Ishikawa (cell line): ENCODE measurements around the gene OLAH.

Experiments used
- CEBPB ChIP-seq: IDR thresholded peaks from 2 replicates; pipeline ENCODE4 v1.6.1; 2012
- CREB1 ChIP-seq: IDR thresholded peaks from 2 replicates; pipeline ENCODE4 v1.6.1; 2012; ENCODE audit warnings: low read depth
- EP300 ChIP-seq: IDR thresholded peaks from 2 replicates; pipeline ENCODE4 v1.6.1; 2012; ENCODE audit warnings: borderline replicate concordance
- FOXM1 ChIP-seq: IDR thresholded peaks from 2 replicates; pipeline ENCODE4 v1.6.1; 2012; ENCODE audit warnings: low read depth, borderline replicate concordance
- MAX ChIP-seq: IDR thresholded peaks from 2 replicates; pipeline ENCODE4 v1.6.1; 2012
- RAD21 ChIP-seq: IDR thresholded peaks from 2 replicates; pipeline ENCODE4 v1.6.1; 2012; ENCODE audit warnings: low read depth
- REST ChIP-seq: IDR thresholded peaks from 2 replicates; pipeline ENCODE4 v1.6.1; 2012; ENCODE audit warnings: low read depth, mild to moderate bottlenecking
- TCF12 ChIP-seq: IDR thresholded peaks from 2 replicates; pipeline ENCODE4 v1.6.1; 2012; ENCODE audit warnings: low read depth
- TEAD4 ChIP-seq: IDR thresholded peaks from 2 replicates; pipeline ENCODE4 v1.6.1; 2012
- YY1 ChIP-seq: IDR thresholded peaks from 2 replicates; pipeline ENCODE4 v1.6.1; 2012; ENCODE audit warnings: low read depth
- ZBTB7A ChIP-seq: IDR thresholded peaks from 2 replicates; pipeline ENCODE4 v1.6.1; 2012; ENCODE audit warnings: low read depth

- TF ChIP-seq EP300 (no peak), FOXM1 (no peak), REST (no peak), TCF12 (no peak), YY1 (no peak), RAD21 (no peak), CEBPB (no peak), MAX (no peak), ZBTB7A (no peak), TEAD4 (no peak), CREB1 (no peak)
These were observed 23.4 kb downstream of the OLAH start for GRCh38 chr10:15067154-15067553.
